ENCODE measurements around the gene FOXO1. TPM values are rescaled to one million over a fixed set of nuclear protein-coding genes. Genes with fewer than 3 reads are reported as not detected.

The FOXO1 gene
- total RNA-seq, 2 experiments from 2014 or later: 29.2 to 42.1 TPM

GRCh38 chr13:40579535-40579934 is 86.9 kb downstream of the FOXO1 start:
- Histone ChIP-seq H3K9me3 (ENCODE audit: low read length) (peaks cover 14% of the 10 kb centered on the region; the same call in 1 of the 2 replicates), H3K36me3 (ENCODE audit: insufficient read depth, low read length) (peaks cover 30% of the 10 kb centered on the region), H3K79me2 (ENCODE audit: insufficient read depth, low read depth, low read length) (peaks cover 95% of the 10 kb centered on the region), H3K4me3 (ENCODE audit: low read depth, low read length, poor library complexity, severe bottlenecking) (peak overlapping the region; percentile 55), H3K4me1 (ENCODE audit: insufficient read depth, low read length, poor library complexity, severe bottlenecking) (peaks cover 99% of the 10 kb centered on the region), H3K9me2 (ENCODE audit: insufficient read depth, low read length) (no peaks in the 10 kb centered on the region), H3K4me2 (ENCODE audit: low read length) (peak overlapping the region; percentile 90), H4K20me1 (ENCODE audit: insufficient read depth, low read length) (no peaks in the 10 kb centered on the region; the same call in 1 of the 2 replicates), H2AFZ (ENCODE audit: low read length) (no peak overlapping the region), H3K27ac (ENCODE audit: low read depth, low read length, poor library complexity, severe bottlenecking) (peak overlapping the region; percentile 99)
- DNase-seq (ENCODE audit: low spot score): no peak
- no TSS peak for BruUV-seq (replicated peaks)
- TF ChIP-seq CTCF (conservative IDR thresholded peaks at IDR 0.05; ENCODE audit: low read length): no peak
- TF ChIP-seq EZH2phosphoT487 (IDR thresholded peaks at IDR 0.05; ENCODE audit: borderline replicate concordance, low read depth, low read length): no peak
- CTCF ChIA-PET (ENCODE audit: unreplicated experiment): interaction anchor here (0.6 to 1.0 kb wide), 2 partner anchors 9 to 14 kb away, joined by 3 read pairs; no protein-coding TSS in a partner anchor
- POLR2A ChIA-PET: interaction anchor here (0.8 to 1.9 kb wide), 3 partner anchors 8 to 98 kb away, joined by 3 to 5 read pairs (median 3); no protein-coding TSS in a partner anchor
- intact Hi-C loops (cut with micrococcal nuclease; ENCODE audit: unreplicated experiment): no loop called here

GRCh38 chr13:40578055-40578454 is 88.4 kb downstream of the FOXO1 start:
- intact Hi-C loops (cut with micrococcal nuclease; ENCODE audit: unreplicated experiment): no loop called here
- Histone ChIP-seq H3K4me3 (ENCODE audit: low read depth, low read length, poor library complexity, severe bottlenecking) (peak overlapping the region; percentile 2), H4K20me1 (ENCODE audit: insufficient read depth, low read length) (peaks cover 5% of the 10 kb centered on the region; the same call in 1 of the 2 replicates), H3K36me3 (ENCODE audit: insufficient read depth, low read length) (peaks cover 17% of the 10 kb centered on the region), H3K27ac (ENCODE audit: low read depth, low read length, poor library complexity, severe bottlenecking) (peak overlapping the region; percentile 99), H3K9me3 (ENCODE audit: low read length) (peaks cover 5% of the 10 kb centered on the region; the same call in 1 of the 2 replicates), H3K9me2 (ENCODE audit: insufficient read depth, low read length) (no peaks in the 10 kb centered on the region), H3K79me2 (ENCODE audit: insufficient read depth, low read depth, low read length) (peaks cover 95% of the 10 kb centered on the region), H3K4me1 (ENCODE audit: insufficient read depth, low read length, poor library complexity, severe bottlenecking) (peaks cover 99% of the 10 kb centered on the region), H2AFZ (ENCODE audit: low read length) (no peak overlapping the region), H3K4me2 (ENCODE audit: low read length) (peak overlapping the region; percentile 90)
- BruUV-seq (replicated peaks): no TSS peak
- no peak for TF ChIP-seq EZH2phosphoT487 (IDR thresholded peaks at IDR 0.05; ENCODE audit: borderline replicate concordance, low read depth, low read length)
- TF ChIP-seq CTCF (conservative IDR thresholded peaks at IDR 0.05; ENCODE audit: low read length): no peak
- ChIA-PET CTCF (ENCODE audit: unreplicated experiment) (no interaction called here), POLR2A (interaction anchor here (1.0 kb wide), 1 partner anchor 72 kb away, joined by 5 read pairs; no protein-coding TSS in a partner anchor)
- DNase-seq (ENCODE audit: low spot score): no peak

GRCh38 chr13:40576369-40576768 is 90.1 kb downstream of the FOXO1 start:
- Histone ChIP-seq H3K27ac (ENCODE audit: low read depth, low read length, poor library complexity, severe bottlenecking) (peak overlapping the region; percentile 99), H3K9me2 (ENCODE audit: insufficient read depth, low read length) (no peaks in the 10 kb centered on the region), H3K36me3 (ENCODE audit: insufficient read depth, low read length) (peaks cover 14% of the 10 kb centered on the region; the same call in 1 of the 2 replicates), H4K20me1 (ENCODE audit: insufficient read depth, low read length) (peaks cover 5% of the 10 kb centered on the region; the same call in 1 of the 2 replicates), H2AFZ (ENCODE audit: low read length) (no peak overlapping the region), H3K79me2 (ENCODE audit: insufficient read depth, low read depth, low read length) (peaks cover 95% of the 10 kb centered on the region), H3K4me3 (ENCODE audit: low read depth, low read length, poor library complexity, severe bottlenecking) (peak overlapping the region; percentile 31), H3K4me1 (ENCODE audit: insufficient read depth, low read length, poor library complexity, severe bottlenecking) (peaks cover 99% of the 10 kb centered on the region), H3K9me3 (ENCODE audit: low read length) (no peaks in the 10 kb centered on the region), H3K4me2 (ENCODE audit: low read length) (peak overlapping the region; percentile 90)
- intact Hi-C loops (cut with micrococcal nuclease; ENCODE audit: unreplicated experiment): no loop called here
- TF ChIP-seq EZH2phosphoT487 (IDR thresholded peaks at IDR 0.05; ENCODE audit: borderline replicate concordance, low read depth, low read length): no peak
- no peak for TF ChIP-seq CTCF (conservative IDR thresholded peaks at IDR 0.05; ENCODE audit: low read length)
- no TSS peak for BruUV-seq (replicated peaks)
- CTCF ChIA-PET (ENCODE audit: unreplicated experiment): no interaction called here
- DNase-seq (ENCODE audit: low spot score): peak; percentile 68
- POLR2A ChIA-PET: interaction anchor here (0.7 to 1.9 kb wide), 10 partner anchors 9 to 171 kb away, joined by 3 to 7 read pairs (median 4); no protein-coding TSS in a partner anchor
